Left colon (tissue), 2 donors: ENCODE data around the gene ZBTB20. TPM values are rescaled to one million over a fixed set of nuclear protein-coding genes. Genes with fewer than 3 reads are reported as not detected.
A peak's percentile ranks its signal among the peaks of the same experiment; 100 is the strongest.

Source experiments
- ATAC-seq: fragments of 200-7000 bp; cut with Tn5 transposase; one replicate; pipeline ENCODE4 v1.9.1; 2020; ENCODE audit warnings: mild to moderate bottlenecking, moderate library complexity
- DNase-seq, 2 donors: peaks; one replicate each; pipeline ENCODE4 v3.0.0-alpha.2; 2020
- intact Hi-C, 2 donors: fragments of 100-400 bp; cut with DNase I in 1 of 2; cut with micrococcal nuclease in 1 of 2; formaldehyde crosslinking; loops; one replicate each; pipeline versions ENCODE4 v1.11.2 to v1.14.0; 2022; cut with DNase I, micrococcal nuclease
- total RNA-seq, 2 donors: library from RNA; stranded (reverse); fragmentation: NEBNext Ultra II Directional; extraction: Animal tissue kit (Norgen Biotek cat#: 25700); gene quantifications; one replicate each; pipeline ENCODE4 v1.2.1, GENCODE V29; 2021
- donor health status: DM: no; HTN: no; CAD: no.
- donor health status: DM: yes; HTN: yes; CAD: no.

The ZBTB20 gene
- total RNA-seq, 2 donors from 2014 or later = 27.1 to 27.3 TPM

GRCh38 chr3:114861666-114862065 is 285.4 kb downstream of the ZBTB20 start:
- no peak for ATAC-seq
- DNase-seq = no peak
- intact Hi-C loops = no loop called here

GRCh38 chr3:114860531-114860930 is 286.6 kb downstream of the ZBTB20 start:
- intact Hi-C loops = no loop called here
- no peak for DNase-seq
- no peak for ATAC-seq

GRCh38 chr3:114858329-114858728 is 288.8 kb downstream of the ZBTB20 start:
- DNase-seq = peak; percentile 34 to 35
- peak; percentile 77 for ATAC-seq
- intact Hi-C loops = no loop called here

- no peak for DNase-seq
- intact Hi-C loops = no loop called here
- ATAC-seq = peak; percentile 76
Measured at GRCh38 chr3:114857299-114857701, 289.8 kb downstream of the ZBTB20 start.

GRCh38 chr3:114856835-114857234 is 290.3 kb downstream of the ZBTB20 start:
- peak; percentile 45 for ATAC-seq
- intact Hi-C loops = no loop called here
- DNase-seq = no peak

GRCh38 chr3:114855839-114856238 is 291.2 kb downstream of the ZBTB20 start:
- intact Hi-C loops = no loop called here
- no peak for ATAC-seq
- no peak for DNase-seq

- DNase-seq (no peak), ATAC-seq (no peak)
- intact Hi-C loops = no loop called here
Measured at GRCh38 chr3:114852966-114853365, 294.1 kb downstream of the ZBTB20 start.

- intact Hi-C loops = no loop called here
- ATAC-seq (no peak), DNase-seq (no peak)
Measured at GRCh38 chr3:114850898-114851297, 296.2 kb downstream of the ZBTB20 start.

GRCh38 chr3:114848643-114849350 is 298.3 kb downstream of the ZBTB20 start:
- intact Hi-C loops = no loop called here
- ATAC-seq = no peak

GRCh38 chr3:114848082-114848481 is 299.0 kb downstream of the ZBTB20 start:
- intact Hi-C loops = no loop called here
- ATAC-seq (no peak), DNase-seq (no peak)

More at GRCh38 chr3:114848643-114849350, 298.3 kb downstream of the ZBTB20 start:
- DNase-seq = no peak

GRCh38 chr3:114847564-114847963 is 299.5 kb downstream of the ZBTB20 start:
- no peak for DNase-seq
- intact Hi-C loops = no loop called here
- ATAC-seq = no peak

- ATAC-seq = no peak
- DNase-seq = no peak
- intact Hi-C loops = no loop called here
Measured at GRCh38 chr3:114846779-114847178, 300.3 kb downstream of the ZBTB20 start.

- DNase-seq (no peak), ATAC-seq (peak; percentile 30)
- intact Hi-C loops = no loop called here
Measured at GRCh38 chr3:114846252-114846651, 300.8 kb downstream of the ZBTB20 start.

GRCh38 chr3:114841515-114841914 is 305.6 kb downstream of the ZBTB20 start:
- DNase-seq (no peak), ATAC-seq (no peak)
- intact Hi-C loops = no loop called here

GRCh38 chr3:114839476-114839875 is 307.6 kb downstream of the ZBTB20 start:
- intact Hi-C loops = no loop called here
- ATAC-seq (no peak), DNase-seq (no peak)

- DNase-seq = no peak
- intact Hi-C loops = no loop called here
- ATAC-seq = no peak
Measured at GRCh38 chr3:114838025-114838424, 309.1 kb downstream of the ZBTB20 start.

- DNase-seq (no peak), ATAC-seq (no peak)
- intact Hi-C loops = no loop called here
Measured at GRCh38 chr3:114834175-114834940, 312.7 kb downstream of the ZBTB20 start.

- ATAC-seq (no peak), DNase-seq (no peak)
- intact Hi-C loops = no loop called here
Measured at GRCh38 chr3:114831861-114832260, 315.2 kb downstream of the ZBTB20 start.

- no peak for ATAC-seq
Measured at GRCh38 chr3:114830652-114831051, 316.4 kb downstream of the ZBTB20 start.

GRCh38 chr3:114829783-114830182 is 317.3 kb downstream of the ZBTB20 start:
- no peak for ATAC-seq
- intact Hi-C loops = no loop called here
- no peak for DNase-seq

More at GRCh38 chr3:114830652-114831051, 316.4 kb downstream of the ZBTB20 start:
- DNase-seq = no peak
- intact Hi-C loops = no loop called here
